GM12864 (cell line): ENCODE data around the gene ENTREP3.

Experiments used
- DNase-seq: peaks from one replicate; pipeline ENCODE4 v3.0.0-alpha.2; 2011; ENCODE audit warnings: low read depth
- H3K4me3 ChIP-seq: 2 replicates; pipeline ENCODE4 v1.5.1; 2011; ENCODE audit warnings: mild to moderate bottlenecking, low read depth, low read length, control low read depth
- CTCF ChIP-seq: IDR thresholded peaks from 2 replicates; pipeline ENCODE4 v1.5.1; 2011; ENCODE audit warnings: low read depth, mild to moderate bottlenecking, moderate library complexity, low read length, control low read depth, inconsistent platforms; ENCODE audit errors: missing control alignments

ENTREP3 gene

DNA sequence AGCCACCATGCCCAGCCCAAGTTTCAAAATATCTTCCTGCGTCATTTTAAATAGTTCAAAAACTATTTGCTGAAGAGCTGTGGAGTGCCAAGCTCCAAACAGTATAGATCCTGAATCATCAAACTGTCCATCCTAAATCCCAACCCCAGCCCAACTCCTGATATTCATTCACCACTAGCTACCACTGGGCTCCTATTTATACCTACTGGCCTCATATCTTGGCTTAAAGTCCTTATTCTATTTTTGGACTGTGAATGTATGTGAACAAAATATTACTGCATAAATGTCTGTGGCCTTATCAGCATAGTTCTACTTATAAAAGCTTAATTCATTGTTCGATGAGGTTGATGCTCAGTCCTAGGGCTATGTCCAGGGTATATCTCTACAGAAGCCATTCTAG, 12.1 kb upstream of the ENTREP3 start:
- TF ChIP-seq CTCF, result no peak
- DNase-seq, result no peak
- no peak overlapping the region for H3K4me3 ChIP-seq

DNA sequence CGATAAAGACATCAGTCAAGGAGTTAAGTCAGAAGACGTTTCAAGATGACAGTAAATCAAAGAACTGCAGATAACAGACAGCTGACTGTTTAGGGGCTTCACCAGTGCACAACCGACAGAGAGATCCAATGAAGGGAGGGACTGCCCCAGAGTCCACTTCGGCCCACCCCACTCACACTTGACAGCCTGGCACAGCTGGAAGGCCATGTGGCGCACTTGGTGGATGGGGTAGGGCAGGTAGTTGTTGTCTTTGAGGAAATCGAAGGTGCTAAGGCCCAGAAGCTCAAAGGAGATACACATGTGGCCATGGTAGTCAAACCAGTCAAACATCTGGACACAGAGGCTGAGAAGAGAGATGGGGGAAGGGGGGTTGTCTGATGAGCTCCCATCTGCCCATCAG, 11.3 kb upstream of the ENTREP3 start:
- no peak for TF ChIP-seq CTCF
- H3K4me3 ChIP-seq, result no peak overlapping the region
- DNase-seq, result no peak

GRCh38 chr1:155263067-155263466, 7.8 kb upstream of the ENTREP3 start:
- no peak for DNase-seq
- H3K4me3 ChIP-seq, result no peak overlapping the region
- TF ChIP-seq CTCF, result no peak

DNA sequence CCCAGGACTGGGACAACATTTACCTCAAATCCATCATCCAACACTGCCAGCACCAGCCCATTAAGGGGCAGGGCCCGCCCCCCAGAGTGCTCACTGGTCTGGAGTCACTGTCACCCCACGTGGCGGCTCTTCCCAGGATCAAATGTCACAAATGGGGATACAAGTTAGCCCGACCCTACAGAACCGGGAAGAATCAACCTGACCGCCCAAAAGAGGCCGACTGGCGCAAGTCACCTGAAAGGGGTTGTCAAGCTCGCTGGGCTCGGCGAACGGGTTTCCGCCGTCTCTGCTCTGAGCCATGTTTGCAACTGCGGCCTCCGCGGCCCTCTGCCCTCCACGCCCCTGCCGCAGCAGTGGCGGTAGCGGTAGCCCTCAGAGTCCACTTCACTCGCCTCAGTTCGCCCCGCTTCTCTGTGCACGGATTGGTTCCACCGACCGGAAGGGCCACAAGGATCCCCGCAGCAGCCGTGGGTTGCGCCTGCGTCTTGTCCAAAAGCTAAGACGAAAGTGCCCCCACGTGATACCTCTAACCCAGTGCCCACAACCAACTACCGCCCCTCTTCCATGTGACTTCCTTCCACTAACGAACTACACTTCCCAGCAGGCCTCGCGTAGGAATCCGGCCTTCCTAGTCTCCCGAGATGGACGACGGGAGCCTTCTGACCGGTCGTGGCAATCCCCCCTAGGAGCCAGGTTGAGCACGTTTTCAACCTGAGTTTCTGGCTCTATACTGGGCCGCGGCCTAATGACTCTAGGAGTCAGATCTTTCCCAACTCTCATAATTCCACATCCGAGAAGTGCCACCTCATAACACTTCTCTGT, 6.8 kb upstream of the ENTREP3 start, which contains the start of gene SCAMP3:
TSS of gene SCAMP3 (minus strand) at position 509 of the 822 bp plus-strand sequence. CDS start at position 300, 209 bp downstream.
- DNase-seq, result peak; percentile 95
- no peak for TF ChIP-seq CTCF
- H3K4me3 ChIP-seq, result peak within 1 kb of the TSS; percentile 89

GRCh38 chr1:155261493-155261851, 6.2 kb upstream of the ENTREP3 start:
- no peak for DNase-seq
- H3K4me3 ChIP-seq, result peak overlapping the region; percentile 89
- no peak for TF ChIP-seq CTCF

GRCh38 chr1:155260276-155260675, 5.0 kb upstream of the ENTREP3 start:
- H3K4me3 ChIP-seq, result no peak overlapping the region
- no peak for DNase-seq
- no peak for TF ChIP-seq CTCF
